HG02798 (cell line): ENCODE results near the gene HSPA12A.

Source experiments
- ATAC-seq: cut with Tn5 transposase; IDR thresholded peaks from one replicate; pipeline ENCODE4 v1.9.1; 2021; ENCODE audit warnings: mild to moderate bottlenecking; ENCODE audit not compliant: unreplicated experiment, poor library complexity

HSPA12A gene

GRCh38 chr10:116673866-116674265 lies 68.5 kb downstream of the HSPA12A start:
- ATAC-seq = no peak

DNA sequence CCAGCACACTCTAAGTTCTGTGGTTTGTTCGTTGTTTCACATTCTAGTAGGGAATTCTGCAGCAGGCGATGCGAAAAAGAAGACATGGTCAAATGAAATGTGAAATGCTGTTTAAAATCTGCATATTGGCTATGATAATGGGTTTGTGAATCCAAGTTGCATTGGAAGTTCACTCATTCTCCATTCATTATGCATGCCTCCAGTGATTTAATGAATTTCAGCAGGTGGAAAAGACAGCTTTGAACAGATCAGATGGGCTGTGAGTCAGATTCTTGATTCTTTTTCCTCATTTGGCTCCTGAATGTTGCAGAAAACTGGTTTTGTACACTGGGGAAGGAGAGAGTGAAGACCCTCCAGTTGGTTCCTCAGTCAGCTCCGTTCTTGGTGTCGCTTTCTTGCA lies 69.5 kb downstream of the HSPA12A start:
- no peak for ATAC-seq

DNA sequence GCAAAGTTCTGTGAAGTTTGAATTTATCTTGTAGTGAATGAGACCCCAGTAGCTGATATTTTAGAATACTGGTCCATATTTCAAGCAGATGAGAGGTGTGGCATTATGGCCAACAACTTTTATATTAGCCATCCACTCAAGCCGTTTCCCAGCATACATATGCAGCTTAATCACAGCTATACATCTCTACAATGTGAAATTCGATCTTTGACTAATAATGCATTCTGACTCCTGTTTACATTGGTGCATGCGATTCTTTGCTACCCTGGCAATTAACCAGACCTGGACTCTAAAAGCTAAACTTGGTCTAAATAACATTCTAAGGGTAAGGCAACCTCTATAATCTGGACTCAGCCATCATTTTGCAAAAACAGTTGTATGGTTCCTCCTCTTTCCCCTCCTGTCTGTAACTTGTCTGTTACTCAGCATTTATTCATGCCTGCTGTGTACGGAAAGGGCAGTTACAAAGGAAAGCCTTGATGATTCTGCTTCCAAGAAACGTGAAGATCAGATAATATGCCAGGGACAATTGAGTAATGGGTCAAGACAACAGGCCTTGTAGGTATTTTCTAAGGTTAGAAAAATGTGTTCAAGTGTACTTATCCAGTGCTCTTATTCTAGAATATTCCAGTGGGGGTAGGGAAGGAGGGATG lies 71.0 kb downstream of the HSPA12A start:
- no peak for ATAC-seq

GRCh38 chr10:116670706-116671105 lies 71.7 kb downstream of the HSPA12A start:
- ATAC-seq = no peak

DNA sequence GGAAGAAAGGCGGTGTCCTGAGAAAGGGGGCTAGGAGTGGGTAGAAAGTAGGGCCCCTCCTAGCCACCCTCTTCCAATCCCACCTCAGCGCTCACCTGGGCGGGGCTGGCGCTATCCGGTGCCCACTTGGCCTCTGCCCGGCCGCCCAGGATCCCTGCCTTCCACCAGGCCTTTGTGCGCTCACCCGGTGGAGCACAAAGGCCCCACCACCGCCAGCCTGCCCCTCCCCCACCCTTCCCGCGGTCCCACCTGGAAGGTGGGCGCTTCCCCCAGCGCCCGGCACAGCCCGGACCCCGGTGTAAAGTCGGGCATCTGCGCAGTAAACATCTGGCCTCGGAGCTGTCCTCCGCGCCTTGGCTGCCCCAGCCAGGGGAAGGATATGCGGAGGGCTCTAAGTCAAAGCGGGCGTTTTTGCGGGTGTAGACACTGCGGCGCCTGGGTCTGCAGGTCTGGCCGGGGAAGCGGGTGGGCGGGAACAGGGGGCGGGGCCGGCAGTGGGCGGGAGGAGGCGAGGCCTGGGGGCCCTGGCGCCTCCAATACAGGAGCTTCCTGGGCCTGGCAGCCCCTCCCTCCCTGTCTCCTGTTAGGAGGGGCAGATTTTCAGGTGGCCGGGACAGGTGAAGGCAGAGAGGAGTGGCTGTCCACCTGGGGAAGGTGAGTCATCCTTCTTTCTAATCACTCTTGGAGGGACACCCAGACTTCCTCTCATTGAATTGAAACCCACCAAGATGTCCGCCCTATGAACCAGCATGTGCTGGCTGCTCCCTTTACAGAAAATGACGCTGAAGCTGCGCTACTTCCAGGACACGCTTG lies 72.3 kb downstream of the HSPA12A start:
- ATAC-seq = no peak

- ATAC-seq = no peak
Measured at GRCh38 chr10:116669080-116669479, 73.3 kb downstream of the HSPA12A start.

- no peak for ATAC-seq
Measured at GRCh38 chr10:116668446-116668845, 73.9 kb downstream of the HSPA12A start.

DNA sequence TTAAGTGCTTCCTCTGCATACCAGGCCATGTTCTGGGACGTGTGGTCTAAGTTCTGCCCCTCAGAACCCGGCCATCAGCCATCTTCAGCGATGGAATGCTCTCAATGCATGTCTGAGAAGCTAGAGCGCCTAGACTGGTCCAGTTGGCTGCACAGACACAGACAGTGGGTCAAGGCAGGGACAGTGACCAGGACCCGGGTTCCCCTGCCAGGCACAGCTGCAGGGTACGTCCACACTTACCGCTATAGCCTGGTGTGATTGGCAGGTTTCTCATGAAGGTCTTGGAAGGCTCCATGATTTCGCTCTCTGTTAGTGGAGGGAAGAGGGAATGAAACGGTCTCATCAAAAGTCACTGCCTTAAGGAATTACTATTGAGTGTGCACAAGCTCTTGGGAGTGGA lies 74.3 kb downstream of the HSPA12A start:
- ATAC-seq = no peak

- no peak for ATAC-seq
Measured at GRCh38 chr10:116667484-116667883, 74.9 kb downstream of the HSPA12A start.

DNA sequence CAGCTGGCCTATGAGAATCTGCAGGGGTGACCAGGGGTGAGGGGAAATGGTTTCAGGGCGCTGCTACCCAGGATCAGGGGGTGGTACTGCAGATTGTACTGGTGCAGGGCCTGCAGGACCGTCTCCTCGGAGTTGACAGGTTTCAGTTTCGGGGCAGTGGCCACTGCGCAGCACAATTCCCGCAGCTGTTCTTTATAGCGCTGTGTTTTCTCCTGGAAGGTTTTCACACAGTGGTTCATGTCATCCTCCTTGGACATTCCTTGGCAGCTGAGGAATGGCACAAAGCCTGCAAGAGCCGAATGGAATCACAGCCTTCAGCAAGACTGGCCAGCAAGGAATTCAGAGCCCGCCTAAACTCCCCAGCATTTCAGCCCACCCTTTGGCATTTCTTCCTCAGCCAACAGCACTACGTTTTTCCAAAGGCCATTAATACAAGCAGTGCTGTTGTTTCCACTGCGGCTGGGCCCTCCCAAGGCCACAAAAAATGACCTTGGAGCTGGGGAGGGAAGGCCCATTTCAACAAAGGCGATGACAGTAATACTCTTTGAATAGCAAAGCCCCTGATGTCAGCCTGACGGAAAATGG lies 76.7 kb downstream of the HSPA12A start:
- no peak for ATAC-seq

- ATAC-seq = no peak
Measured at GRCh38 chr10:116664631-116665030, 77.7 kb downstream of the HSPA12A start.

DNA sequence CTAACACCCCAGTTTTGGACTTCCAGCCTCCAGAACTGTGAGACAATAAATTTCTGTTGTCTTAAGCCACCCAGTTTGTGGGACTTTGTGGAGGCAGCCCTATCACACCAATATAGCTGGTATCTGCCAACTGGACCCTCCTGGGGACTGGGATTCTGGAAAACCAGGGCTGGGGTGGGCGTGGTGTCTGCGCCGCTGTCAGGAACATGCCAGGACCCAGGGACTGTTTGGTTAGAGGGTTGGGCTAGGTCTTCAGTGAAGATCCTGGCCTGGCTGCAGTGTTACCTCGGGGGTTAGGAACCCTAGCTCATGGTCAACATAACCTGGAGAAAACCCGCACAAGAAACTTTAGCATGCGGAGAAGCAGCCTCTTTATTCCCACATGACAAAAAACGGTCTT lies 79.0 kb downstream of the HSPA12A start:
- ATAC-seq = no peak

DNA sequence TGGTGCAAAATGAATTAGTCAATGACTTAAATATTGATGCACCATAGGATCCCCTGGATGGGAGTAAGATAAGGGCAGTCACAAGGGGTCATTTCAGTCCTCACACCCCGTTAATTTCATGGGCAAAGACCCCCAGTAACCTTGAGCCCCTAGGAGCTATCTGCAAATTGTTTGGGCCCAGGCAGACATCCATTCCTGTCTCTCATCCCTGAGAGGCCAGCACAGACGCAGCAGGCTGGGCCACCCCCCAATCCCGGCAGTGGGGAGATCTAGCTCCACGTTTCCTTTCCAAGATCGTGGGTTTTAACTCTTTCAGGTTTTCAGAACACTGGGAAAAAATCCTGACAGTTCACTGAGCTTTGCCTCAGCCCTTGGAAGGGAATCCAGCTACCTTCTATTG lies 81.5 kb downstream of the HSPA12A start:
- no peak for ATAC-seq

- no peak for ATAC-seq
Measured at GRCh38 chr10:116659049-116659670, 83.2 kb downstream of the HSPA12A start.

DNA sequence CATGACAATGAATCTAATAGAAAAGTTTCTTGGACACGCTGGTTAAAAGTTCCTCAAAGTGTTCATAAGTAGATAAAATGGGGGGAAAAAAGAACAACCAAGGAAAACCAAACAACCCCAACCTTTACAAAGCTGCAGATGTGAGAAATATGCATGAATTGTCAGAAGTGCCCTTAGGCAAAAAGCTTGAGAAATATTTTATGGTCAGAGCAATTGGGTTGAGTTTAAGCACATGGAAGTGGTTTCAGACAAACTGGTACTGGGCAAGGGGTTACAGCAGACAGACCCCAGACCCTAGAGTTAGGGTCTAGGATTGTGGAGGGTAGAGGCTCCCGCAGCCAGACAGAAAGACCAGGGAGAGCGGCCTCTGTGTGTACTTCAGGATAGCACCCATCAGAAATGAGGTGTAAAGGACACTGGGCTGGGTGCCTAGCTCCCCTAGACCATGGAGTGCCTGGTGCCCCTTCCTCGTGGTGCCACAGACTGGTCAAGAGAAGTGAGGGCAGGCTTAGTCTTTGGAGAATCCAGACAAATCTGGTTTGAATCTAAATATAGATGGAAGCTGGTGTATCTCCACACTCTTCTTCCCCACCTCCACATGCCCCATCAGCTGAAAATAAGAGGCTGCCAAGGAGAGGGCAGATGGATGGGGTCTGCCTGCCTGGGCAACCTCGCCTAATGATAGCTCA lies 84.4 kb downstream of the HSPA12A start:
- ATAC-seq = no peak

DNA sequence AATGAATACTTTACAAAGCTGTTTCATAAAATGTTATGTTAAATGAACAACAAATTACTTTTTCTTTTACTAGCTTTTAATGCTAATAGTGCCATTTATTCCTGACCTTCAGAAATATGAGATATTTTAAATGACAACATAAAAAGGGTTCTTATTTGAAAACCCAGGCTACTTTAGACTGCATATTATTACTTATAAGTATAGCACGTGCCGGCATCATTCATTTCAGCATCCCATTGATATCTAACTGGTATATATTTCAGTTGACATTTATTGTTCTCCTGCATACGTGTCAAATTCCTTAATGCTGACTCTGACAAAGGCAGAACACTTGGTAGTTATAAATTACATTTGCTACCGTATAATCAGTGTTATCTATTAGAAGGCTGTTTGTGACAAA lies 86.3 kb downstream of the HSPA12A start:
- no peak for ATAC-seq

DNA sequence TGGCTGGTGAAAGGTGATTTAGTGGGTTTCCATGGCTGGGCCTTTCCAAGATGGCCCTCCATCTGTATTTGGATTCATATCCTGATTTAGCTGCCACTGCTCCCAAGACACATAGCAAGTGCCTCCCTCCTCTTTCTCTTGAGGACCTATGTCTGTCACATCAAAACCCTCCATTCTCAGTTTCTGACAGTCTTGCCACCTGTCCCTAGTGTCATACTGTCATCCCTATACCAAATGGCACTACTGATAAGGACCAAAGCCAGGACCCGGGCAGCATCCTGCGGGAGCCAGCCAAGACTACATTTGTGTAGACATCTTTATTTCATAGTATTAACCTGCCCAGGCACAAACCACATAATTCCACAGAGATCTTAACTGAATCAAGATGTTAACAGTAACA lies 86.8 kb downstream of the HSPA12A start:
- ATAC-seq = no peak

DNA sequence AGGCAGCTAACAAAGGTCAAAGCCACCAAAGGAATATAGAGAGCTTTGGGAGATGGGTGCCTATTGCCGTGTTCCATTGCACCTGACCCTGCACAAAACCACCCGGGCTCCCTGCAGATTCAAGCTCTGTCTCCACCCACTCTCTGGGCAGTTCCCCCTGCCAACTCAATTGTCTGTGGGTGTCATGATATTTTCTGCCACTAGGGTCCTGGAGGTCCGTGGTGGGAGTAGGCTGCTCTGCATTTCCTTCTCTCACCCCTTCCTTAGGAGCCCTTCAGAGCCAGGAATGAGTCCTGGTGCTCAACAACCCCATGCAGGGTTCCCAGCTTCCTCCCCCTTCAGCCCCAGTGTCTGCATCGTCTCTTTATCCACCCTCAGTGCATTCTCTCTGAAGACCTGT lies 87.5 kb downstream of the HSPA12A start:
- ATAC-seq = no peak

- ATAC-seq = no peak
Measured at GRCh38 chr10:116653885-116654284, 88.5 kb downstream of the HSPA12A start.

GRCh38 chr10:116648903-116649302 lies 93.5 kb downstream of the HSPA12A start:
- ATAC-seq = no peak

GRCh38 chr10:116646502-116646901 lies 95.9 kb downstream of the HSPA12A start:
- ATAC-seq = no peak
